C1 segment of cervical spinal cord (tissue), 14 donors: ENCODE results near the gene CEND1.
"Not testable (repeated sequence)": the region's sequence is repeated elsewhere in the genome, so short reads cannot be mapped to it uniquely, and the experiment has no call there.

Experiments
- DNase-seq, 14 donors: peaks; one replicate each; lab custom pipeline; 2025; lab: John Stamatoyannopoulos, UW

CEND1 gene

GRCh38 chr11:765025-765801 is 24.7 kb downstream of the CEND1 start:
- DNase-seq: peak in 7 of 14 donors; percentile 18 to 53 (median 35)

GRCh38 chr11:764322-765024 is 25.4 kb downstream of the CEND1 start:
- no peak for DNase-seq

GRCh38 chr11:763549-764321 is 26.2 kb downstream of the CEND1 start:
- peak in 1 of 14 donors; percentile 30 for DNase-seq

- no peak for DNase-seq
These were observed 26.8 kb downstream of the CEND1 start for GRCh38 chr11:763073-763463.

GRCh38 chr11:762421-763072 is 27.3 kb downstream of the CEND1 start:
- DNase-seq: peak in 9 of 14 donors; percentile 21 to 84 (median 33)

- no peak for DNase-seq
These were observed 28.3 kb downstream of the CEND1 start for GRCh38 chr11:761526-762108.

- no peak for DNase-seq
These were observed 29.7 kb downstream of the CEND1 start for GRCh38 chr11:760236-760635.

- DNase-seq: no peak
These were observed 40.2 kb downstream of the CEND1 start for GRCh38 chr11:749731-750130.

- peak in 2 of 14 donors; percentile 30 to 34 for DNase-seq
These were observed 41.9 kb downstream of the CEND1 start for GRCh38 chr11:748007-748359.

- DNase-seq: peak in 13 of 14 donors; percentile 70 to 93 (median 84)
These were observed 42.5 kb downstream of the CEND1 start, which contains the start of gene TALDO1 for GRCh38 chr11:747158-748006. TALDO1 (plus strand) TSS chr11:747464; CDS start chr11:747482, 18 bp downstream.

GRCh38 chr11:746289-747157 is 43.4 kb downstream of the CEND1 start:
- DNase-seq: peak in 10 of 14 donors; percentile 21 to 78 (median 67)

GRCh38 chr11:745428-745827 is 44.5 kb downstream of the CEND1 start:
- DNase-seq: no peak

GRCh38 chr11:742571-743201 is 47.2 kb downstream of the CEND1 start:
- DNase-seq: no peak

GRCh38 chr11:742156-742546 is 47.7 kb downstream of the CEND1 start:
- no peak for DNase-seq

- not testable (repeated sequence) for DNase-seq
These were observed 52.0 kb downstream of the CEND1 start for GRCh38 chr11:737899-738298.

GRCh38 chr11:737366-737765 is 52.5 kb downstream of the CEND1 start:
- peak in 4 of 14 donors; percentile 23 to 38 (median 30) for DNase-seq
